PC-9 (cell line): ENCODE measurements around the gene INHBE.

Experiments used
- EZH2 ChIP-seq: fragments of 200-600 bp; sonication (generic); IDR thresholded peaks from 2 replicates; pipeline ENCODE4 v1.8.0; 2017; ENCODE audit warnings: antibody characterized with exemption, low read depth
- TF ChIP-seq, protein P1 (sequence below): fragments of 200-600 bp; sonication (generic); conservative IDR thresholded peaks from 2 replicates; pipeline ENCODE4 v1.6.1; 2017; ENCODE audit warnings: mixed run types, antibody characterized with exemption, mild to moderate bottlenecking, moderate library complexity

GRCh38 chr12:57461276-57461916, 6.3 kb downstream of the INHBE start:
- TF ChIP-seq, protein P1, sequence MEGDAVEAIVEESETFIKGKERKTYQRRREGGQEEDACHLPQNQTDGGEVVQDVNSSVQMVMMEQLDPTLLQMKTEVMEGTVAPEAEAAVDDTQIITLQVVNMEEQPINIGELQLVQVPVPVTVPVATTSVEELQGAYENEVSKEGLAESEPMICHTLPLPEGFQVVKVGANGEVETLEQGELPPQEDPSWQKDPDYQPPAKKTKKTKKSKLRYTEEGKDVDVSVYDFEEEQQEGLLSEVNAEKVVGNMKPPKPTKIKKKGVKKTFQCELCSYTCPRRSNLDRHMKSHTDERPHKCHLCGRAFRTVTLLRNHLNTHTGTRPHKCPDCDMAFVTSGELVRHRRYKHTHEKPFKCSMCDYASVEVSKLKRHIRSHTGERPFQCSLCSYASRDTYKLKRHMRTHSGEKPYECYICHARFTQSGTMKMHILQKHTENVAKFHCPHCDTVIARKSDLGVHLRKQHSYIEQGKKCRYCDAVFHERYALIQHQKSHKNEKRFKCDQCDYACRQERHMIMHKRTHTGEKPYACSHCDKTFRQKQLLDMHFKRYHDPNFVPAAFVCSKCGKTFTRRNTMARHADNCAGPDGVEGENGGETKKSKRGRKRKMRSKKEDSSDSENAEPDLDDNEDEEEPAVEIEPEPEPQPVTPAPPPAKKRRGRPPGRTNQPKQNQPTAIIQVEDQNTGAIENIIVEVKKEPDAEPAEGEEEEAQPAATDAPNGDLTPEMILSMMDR = no peak
- no peak for TF ChIP-seq EZH2
